ENCODE data around the gene ADGRG6.

DNA sequence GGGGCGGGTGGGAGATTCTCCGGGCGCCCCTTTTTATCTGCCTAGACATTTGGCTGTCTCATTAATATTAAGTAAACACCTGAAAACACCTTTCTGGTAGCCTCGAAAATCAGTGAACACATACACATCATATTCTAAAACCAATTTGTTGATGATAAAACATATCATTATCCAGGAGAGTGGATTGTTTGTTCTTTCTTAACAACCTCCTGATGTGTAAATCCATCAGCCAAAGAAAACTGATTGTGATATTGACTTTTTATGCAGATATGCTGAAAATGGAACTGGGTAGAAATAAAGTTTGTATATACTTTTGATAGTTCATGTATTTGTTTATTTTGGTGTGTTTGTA lies 75.7 kb downstream of the ADGRG6 start:
- no peak for TF ChIP-seq EZH2 (IDR thresholded peaks at IDR 0.05)
- TF ChIP-seq, protein P1, sequence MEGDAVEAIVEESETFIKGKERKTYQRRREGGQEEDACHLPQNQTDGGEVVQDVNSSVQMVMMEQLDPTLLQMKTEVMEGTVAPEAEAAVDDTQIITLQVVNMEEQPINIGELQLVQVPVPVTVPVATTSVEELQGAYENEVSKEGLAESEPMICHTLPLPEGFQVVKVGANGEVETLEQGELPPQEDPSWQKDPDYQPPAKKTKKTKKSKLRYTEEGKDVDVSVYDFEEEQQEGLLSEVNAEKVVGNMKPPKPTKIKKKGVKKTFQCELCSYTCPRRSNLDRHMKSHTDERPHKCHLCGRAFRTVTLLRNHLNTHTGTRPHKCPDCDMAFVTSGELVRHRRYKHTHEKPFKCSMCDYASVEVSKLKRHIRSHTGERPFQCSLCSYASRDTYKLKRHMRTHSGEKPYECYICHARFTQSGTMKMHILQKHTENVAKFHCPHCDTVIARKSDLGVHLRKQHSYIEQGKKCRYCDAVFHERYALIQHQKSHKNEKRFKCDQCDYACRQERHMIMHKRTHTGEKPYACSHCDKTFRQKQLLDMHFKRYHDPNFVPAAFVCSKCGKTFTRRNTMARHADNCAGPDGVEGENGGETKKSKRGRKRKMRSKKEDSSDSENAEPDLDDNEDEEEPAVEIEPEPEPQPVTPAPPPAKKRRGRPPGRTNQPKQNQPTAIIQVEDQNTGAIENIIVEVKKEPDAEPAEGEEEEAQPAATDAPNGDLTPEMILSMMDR (IDR thresholded peaks at IDR 0.05): no peak
